Measurements from ENCODE around the gene PEX16.

PEX16 gene

DNA sequence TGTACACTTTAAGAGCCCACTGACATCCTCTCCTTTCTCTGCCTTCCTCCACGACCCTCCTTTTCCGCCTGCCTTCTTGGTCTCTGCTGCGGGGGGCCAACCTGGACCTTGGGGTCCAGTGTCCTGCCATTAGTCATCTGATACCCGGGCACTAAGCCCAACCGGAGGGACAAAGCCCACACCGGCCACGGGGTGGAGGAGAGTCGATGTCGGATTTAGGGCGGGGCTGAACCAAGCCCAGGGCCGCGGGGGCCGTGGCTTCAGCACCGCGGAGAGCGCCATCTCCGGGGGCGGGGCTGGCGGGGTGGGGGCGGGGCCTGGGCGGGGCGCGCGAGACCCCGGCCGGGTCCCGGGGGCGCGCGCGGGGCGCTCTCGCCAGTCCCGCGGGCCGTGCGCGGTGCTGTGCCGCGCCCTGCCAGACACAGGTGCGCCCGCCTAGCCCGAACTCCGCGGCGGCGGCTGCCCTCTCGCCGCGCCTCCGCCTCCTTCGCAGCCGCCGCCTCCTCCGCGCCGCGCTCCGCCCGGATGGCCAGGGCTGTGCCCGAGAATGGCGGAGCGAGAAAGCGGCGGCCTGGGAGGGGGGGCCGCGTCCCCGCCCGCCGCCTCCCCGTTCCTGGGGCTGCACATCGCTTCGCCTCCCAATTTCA is 32.3 kb downstream of the PEX16 start, which contains the start of gene MAPK8IP1:
Gene MAPK8IP1, plus strand, starts transcription at position 378 of the 647 bp plus-strand sequence. Its CDS starts 170 bp downstream, at position 548.
- no peaks in the 10 kb centered on the region for H3K9me3 ChIP-seq (ENCODE audit: control insufficient read depth in 2 of 2, low read length in 2 of 2)
- H3K9ac ChIP-seq (ENCODE audit: low read length in 2 of 2) = no peak within 1 kb of the TSS
- peaks cover 34% of the 10 kb centered on the region for H3K4me1 ChIP-seq (ENCODE audit: control insufficient read depth, insufficient read depth, low read length)
- H3K27ac ChIP-seq (ENCODE audit: low read length) = no peak within 1 kb of the TSS
- peak within 1 kb of the TSS; percentile 34 to 59 for H3K4me3 ChIP-seq (ENCODE audit: low read length in 2 of 2)
- H3K36me3 ChIP-seq (ENCODE audit: control insufficient read depth in 2 of 2, insufficient read depth in 2 of 2, low read length in 2 of 2) = peaks cover 13 to 22% of the 10 kb centered on the region in 2 donors
- no peaks in the 10 kb centered on the region for H3K27me3 ChIP-seq (ENCODE audit: control insufficient read depth in 1 of 2, insufficient read depth in 2 of 2, low read length in 2 of 2)

DNA sequence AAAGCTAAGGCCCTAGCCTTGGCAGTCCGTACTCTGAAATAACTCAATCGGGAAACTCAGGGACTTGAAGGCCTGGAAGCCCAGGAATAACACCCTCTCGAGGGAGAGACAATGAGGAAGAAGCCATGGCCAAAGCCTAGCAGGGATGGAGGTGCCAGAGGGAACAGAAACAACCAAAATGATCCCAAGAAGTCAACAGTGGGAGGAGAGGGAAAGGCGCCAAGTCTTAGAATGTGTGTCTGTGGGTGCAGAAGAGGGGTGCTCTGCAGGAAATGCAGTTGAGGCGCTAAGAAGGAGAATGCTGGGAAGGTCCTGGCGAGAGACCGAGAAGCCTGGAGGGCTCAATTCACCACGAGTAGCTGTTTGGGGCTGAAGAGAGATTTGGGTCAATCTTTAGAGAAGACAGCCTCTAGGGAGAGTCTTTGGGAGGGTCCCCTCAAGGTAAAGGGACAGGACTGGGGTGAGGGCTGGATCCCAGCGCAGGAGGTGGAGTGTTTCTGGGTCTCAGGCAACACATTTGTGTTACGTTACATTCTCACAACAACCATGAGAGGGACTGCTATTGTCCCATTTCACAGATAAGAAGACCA is 33.0 kb downstream of the PEX16 start:
- H3K9me3 ChIP-seq (ENCODE audit: control insufficient read depth in 2 of 2, low read length in 2 of 2) = no peaks in the 10 kb centered on the region
- H3K27ac ChIP-seq (ENCODE audit: low read length) = no peak overlapping the region
- peaks cover 38% of the 10 kb centered on the region for H3K4me1 ChIP-seq (ENCODE audit: control insufficient read depth, insufficient read depth, low read length)
- H3K9ac ChIP-seq (ENCODE audit: low read length in 2 of 2) = no peak overlapping the region
- H3K36me3 ChIP-seq (ENCODE audit: control insufficient read depth in 2 of 2, insufficient read depth in 2 of 2, low read length in 2 of 2) = peaks cover 13 to 28% of the 10 kb centered on the region in 2 donors
- no peaks in the 10 kb centered on the region for H3K27me3 ChIP-seq (ENCODE audit: control insufficient read depth in 1 of 2, insufficient read depth in 2 of 2, low read length in 2 of 2)
- peak overlapping the region in 1 of 2 donors; percentile 58 for H3K4me3 ChIP-seq (ENCODE audit: low read length in 2 of 2)

DNA sequence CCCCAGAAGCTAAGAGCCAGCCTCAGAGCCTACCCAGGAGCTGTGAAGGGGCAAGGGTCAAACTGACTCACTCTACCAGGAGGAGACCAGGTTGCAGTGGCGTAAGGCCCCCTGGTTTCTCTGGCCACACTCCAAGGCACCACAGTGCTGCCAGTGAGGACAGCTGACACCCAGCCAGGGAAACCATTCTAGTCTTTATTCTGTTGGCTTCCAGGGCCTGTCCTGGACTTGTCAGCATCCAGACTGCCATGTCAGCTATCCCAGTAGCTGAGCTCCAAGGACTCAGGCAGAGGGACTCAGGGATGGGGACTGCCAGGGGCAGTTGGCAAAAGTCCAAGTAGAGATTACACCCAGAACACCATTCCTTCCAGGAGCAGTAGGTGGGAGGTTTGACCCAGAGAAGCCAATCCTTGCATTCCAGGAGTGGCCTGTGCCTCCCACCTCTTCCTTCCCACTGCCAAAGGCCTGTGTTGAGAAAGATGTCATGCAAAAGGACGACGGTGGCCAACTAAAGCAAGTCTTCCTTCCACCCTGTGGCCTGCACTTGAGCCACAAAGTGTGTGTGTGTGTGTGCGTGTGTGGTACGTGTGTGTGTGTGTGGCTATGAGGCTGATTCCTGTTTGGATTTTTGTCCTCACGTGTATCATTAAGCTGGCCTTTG is 35.8 kb downstream of the PEX16 start:
- H3K36me3 ChIP-seq (ENCODE audit: control insufficient read depth in 2 of 2, insufficient read depth in 2 of 2, low read length in 2 of 2) = peaks cover 28 to 43% of the 10 kb centered on the region in 2 donors
- no peaks in the 10 kb centered on the region for H3K27me3 ChIP-seq (ENCODE audit: control insufficient read depth in 1 of 2, insufficient read depth in 2 of 2, low read length in 2 of 2)
- H3K9me3 ChIP-seq (ENCODE audit: control insufficient read depth in 2 of 2, low read length in 2 of 2) = no peaks in the 10 kb centered on the region
- no peak overlapping the region for H3K9ac ChIP-seq (ENCODE audit: low read length in 2 of 2)
- H3K4me1 ChIP-seq (ENCODE audit: control insufficient read depth, insufficient read depth, low read length) = peaks cover 38% of the 10 kb centered on the region
- peak overlapping the region; percentile 49 for H3K27ac ChIP-seq (ENCODE audit: low read length)
- no peak overlapping the region for H3K4me3 ChIP-seq (ENCODE audit: low read length in 2 of 2)

DNA sequence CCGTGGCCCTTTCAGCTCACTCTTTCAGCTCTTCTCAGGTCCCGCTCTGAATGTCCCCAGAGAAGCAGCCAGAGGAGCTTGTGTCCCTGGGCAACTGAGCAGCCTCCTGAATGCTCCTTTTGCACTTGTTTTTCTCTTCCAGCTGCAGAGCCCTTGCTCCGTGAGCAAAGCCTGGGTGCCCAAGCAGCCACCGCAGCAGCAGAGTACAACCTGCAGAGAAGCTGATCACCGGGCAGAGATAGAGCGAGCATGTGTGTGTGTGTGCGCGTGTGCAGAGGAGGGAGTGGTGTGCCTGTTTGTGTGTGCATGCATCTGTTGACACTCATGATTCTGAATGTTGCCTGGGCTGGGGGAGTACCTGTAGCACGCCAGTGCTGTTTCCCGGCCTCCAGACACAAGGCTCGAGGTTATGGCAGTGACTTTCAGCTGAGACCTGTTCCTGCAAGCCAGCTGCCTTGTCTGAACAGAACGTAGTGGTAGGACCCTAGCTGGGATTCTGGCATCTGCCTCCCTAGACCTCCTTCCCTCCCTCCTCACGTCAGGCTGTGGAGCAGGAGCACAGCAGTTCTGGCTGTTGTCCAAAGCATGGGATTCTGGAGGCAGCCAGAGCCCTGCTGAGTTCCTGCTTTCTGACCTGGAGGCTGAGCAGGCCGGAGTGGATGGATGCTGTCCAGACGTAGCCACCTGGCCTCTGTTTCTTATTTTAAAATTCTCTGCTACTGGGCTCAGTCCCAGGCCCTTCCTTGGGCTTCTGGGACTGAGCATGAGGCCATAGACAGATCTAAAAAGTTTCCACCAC is 36.7 kb downstream of the PEX16 start:
- Histone ChIP-seq H3K4me3 (ENCODE audit: low read length in 2 of 2) (no peak overlapping the region), H3K4me1 (ENCODE audit: control insufficient read depth, insufficient read depth, low read length) (peaks cover 35% of the 10 kb centered on the region), H3K36me3 (ENCODE audit: control insufficient read depth in 2 of 2, insufficient read depth in 2 of 2, low read length in 2 of 2) (peaks cover 31 to 49% of the 10 kb centered on the region in 2 donors), H3K9ac (ENCODE audit: low read length in 2 of 2) (no peak overlapping the region), H3K27me3 (ENCODE audit: control insufficient read depth in 1 of 2, insufficient read depth in 2 of 2, low read length in 2 of 2) (no peaks in the 10 kb centered on the region), H3K9me3 (ENCODE audit: control insufficient read depth in 2 of 2, low read length in 2 of 2) (no peaks in the 10 kb centered on the region), H3K27ac (ENCODE audit: low read length) (peak overlapping the region; percentile 49)

DNA sequence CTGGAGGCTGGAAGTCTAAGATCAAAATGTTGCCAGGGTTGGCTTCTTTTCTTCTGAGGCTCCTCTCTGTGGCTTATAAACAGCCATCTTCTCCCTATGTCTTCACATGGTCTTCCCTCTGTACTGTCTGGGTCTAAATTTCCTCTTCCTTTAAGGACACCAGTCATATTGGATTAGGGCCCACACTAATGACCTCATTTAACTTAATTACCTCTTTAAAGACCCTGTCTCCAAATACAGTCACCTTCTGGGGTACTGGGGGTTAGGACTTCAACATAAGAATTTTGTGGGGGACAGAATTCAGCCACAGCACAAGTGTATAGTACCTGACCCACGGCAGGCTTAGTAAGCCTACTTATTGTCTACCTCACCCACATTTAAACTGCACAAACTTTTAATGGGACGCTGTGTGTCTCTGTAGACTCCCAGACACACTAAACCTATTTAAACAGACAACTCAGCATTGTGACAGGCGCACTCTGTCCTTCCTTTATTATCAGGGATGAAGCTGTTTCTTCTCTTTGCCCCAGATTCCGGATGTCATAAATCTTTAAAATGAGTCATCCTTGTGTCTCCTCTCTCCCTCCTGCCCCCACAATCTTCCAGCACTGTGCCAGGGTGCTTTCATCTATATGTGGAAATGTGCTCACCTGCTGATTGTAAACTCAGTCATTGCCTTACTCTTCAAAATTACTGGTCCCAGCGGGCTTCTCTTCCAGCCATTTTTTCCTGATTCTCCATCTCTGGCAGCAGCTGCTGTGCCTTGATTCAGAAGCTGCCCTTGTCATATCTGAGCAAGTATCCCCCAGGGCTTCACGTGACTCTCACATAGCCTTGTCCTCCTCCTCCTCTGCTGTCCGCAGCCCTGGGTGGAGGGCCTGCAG is 37.6 kb downstream of the PEX16 start:
- H3K4me1 ChIP-seq (ENCODE audit: control insufficient read depth, insufficient read depth, low read length) = peaks cover 28% of the 10 kb centered on the region
- H3K36me3 ChIP-seq (ENCODE audit: control insufficient read depth in 2 of 2, insufficient read depth in 2 of 2, low read length in 2 of 2) = peaks cover 40 to 56% of the 10 kb centered on the region in 2 donors
- H3K9me3 ChIP-seq (ENCODE audit: control insufficient read depth in 2 of 2, low read length in 2 of 2) = no peaks in the 10 kb centered on the region
- H3K27me3 ChIP-seq (ENCODE audit: control insufficient read depth in 1 of 2, insufficient read depth in 2 of 2, low read length in 2 of 2) = no peaks in the 10 kb centered on the region
- H3K9ac ChIP-seq (ENCODE audit: low read length in 2 of 2) = no peak overlapping the region
- H3K27ac ChIP-seq (ENCODE audit: low read length) = peak overlapping the region; percentile 49
- no peak overlapping the region for H3K4me3 ChIP-seq (ENCODE audit: low read length in 2 of 2)

DNA sequence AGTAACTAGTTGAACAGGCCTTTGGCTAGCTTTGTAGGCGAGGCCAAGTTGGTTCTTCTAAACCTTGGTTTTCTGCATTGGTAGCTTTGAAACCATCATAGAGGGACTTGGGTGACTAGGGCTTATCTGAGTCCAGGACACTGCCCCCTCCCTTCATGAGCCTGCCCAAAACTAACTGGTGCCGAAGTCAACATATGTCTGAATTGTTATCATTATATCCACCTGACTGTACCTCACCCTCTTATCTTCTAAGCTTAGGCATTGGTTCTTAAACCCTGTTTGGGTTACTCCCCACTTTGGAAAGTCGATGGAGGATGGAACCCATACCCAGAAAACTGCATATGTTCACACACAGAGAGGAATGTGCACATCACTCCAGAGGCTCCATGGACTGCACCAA is 39.8 kb downstream of the PEX16 start:
- Histone ChIP-seq H3K4me1 (ENCODE audit: control insufficient read depth, insufficient read depth, low read length) (peaks cover 27% of the 10 kb centered on the region), H3K27ac (ENCODE audit: low read length) (no peak overlapping the region), H3K9me3 (ENCODE audit: control insufficient read depth in 2 of 2, low read length in 2 of 2) (no peaks in the 10 kb centered on the region), H3K9ac (ENCODE audit: low read length in 2 of 2) (no peak overlapping the region), H3K4me3 (ENCODE audit: low read length in 2 of 2) (no peak overlapping the region), H3K27me3 (ENCODE audit: control insufficient read depth in 1 of 2, insufficient read depth in 2 of 2, low read length in 2 of 2) (no peaks in the 10 kb centered on the region), H3K36me3 (ENCODE audit: control insufficient read depth in 2 of 2, insufficient read depth in 2 of 2, low read length in 2 of 2) (peaks cover 54 to 64% of the 10 kb centered on the region in 2 donors)

DNA sequence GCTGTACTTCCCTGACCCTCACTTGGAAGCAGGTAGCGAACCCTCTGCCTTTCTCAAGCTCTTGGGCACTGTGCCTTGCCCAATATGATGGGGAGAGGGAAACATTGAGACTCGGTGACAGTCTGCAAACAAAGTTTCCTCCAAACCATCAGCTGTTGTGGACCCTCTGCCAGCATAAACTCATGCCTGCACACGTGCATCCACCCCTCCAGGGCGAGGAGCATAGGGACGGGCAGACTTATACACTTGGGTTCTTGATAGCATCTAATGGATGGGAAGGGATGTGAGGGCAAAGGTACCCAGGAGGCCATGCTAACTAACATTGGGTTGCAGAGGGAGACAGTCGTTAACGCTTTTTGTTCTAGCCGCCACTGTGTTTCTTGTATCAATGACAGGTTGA is 40.5 kb downstream of the PEX16 start:
- peaks cover 25% of the 10 kb centered on the region for H3K4me1 ChIP-seq (ENCODE audit: control insufficient read depth, insufficient read depth, low read length)
- H3K36me3 ChIP-seq (ENCODE audit: control insufficient read depth in 2 of 2, insufficient read depth in 2 of 2, low read length in 2 of 2) = peaks cover 52 to 62% of the 10 kb centered on the region in 2 donors
- no peak overlapping the region for H3K9ac ChIP-seq (ENCODE audit: low read length in 2 of 2)
- no peak overlapping the region for H3K4me3 ChIP-seq (ENCODE audit: low read length in 2 of 2)
- H3K27ac ChIP-seq (ENCODE audit: low read length) = no peak overlapping the region
- no peaks in the 10 kb centered on the region for H3K27me3 ChIP-seq (ENCODE audit: control insufficient read depth in 1 of 2, insufficient read depth in 2 of 2, low read length in 2 of 2)
- no peaks in the 10 kb centered on the region for H3K9me3 ChIP-seq (ENCODE audit: control insufficient read depth in 2 of 2, low read length in 2 of 2)

DNA sequence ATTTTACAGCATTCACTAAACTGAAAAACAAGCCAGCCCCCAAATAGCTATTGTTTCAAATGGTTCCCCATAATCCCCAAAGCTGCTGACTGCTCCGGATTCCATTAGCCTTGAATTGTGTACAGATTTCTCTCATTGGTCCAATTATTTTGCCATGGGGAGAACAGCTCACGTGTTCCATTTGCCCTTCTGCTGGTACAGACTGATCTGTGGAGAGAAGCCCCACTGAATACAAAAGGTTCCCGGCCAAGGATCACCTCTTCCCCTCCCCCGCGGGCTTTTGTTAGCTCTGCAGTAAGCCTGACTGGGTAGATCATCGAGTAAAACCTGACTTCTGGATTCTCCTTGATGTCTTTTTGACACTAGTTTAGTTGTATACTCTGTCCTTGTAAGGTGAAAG is 41.3 kb downstream of the PEX16 start:
- H3K4me3 ChIP-seq (ENCODE audit: low read length in 2 of 2) = no peak overlapping the region
- H3K9me3 ChIP-seq (ENCODE audit: control insufficient read depth in 2 of 2, low read length in 2 of 2) = no peaks in the 10 kb centered on the region
- H3K36me3 ChIP-seq (ENCODE audit: control insufficient read depth in 2 of 2, insufficient read depth in 2 of 2, low read length in 2 of 2) = peaks cover 56 to 65% of the 10 kb centered on the region in 2 donors
- no peaks in the 10 kb centered on the region for H3K27me3 ChIP-seq (ENCODE audit: control insufficient read depth in 1 of 2, insufficient read depth in 2 of 2, low read length in 2 of 2)
- peaks cover 16% of the 10 kb centered on the region for H3K4me1 ChIP-seq (ENCODE audit: control insufficient read depth, insufficient read depth, low read length)
- no peak overlapping the region for H3K9ac ChIP-seq (ENCODE audit: low read length in 2 of 2)
- no peak overlapping the region for H3K27ac ChIP-seq (ENCODE audit: low read length)

DNA sequence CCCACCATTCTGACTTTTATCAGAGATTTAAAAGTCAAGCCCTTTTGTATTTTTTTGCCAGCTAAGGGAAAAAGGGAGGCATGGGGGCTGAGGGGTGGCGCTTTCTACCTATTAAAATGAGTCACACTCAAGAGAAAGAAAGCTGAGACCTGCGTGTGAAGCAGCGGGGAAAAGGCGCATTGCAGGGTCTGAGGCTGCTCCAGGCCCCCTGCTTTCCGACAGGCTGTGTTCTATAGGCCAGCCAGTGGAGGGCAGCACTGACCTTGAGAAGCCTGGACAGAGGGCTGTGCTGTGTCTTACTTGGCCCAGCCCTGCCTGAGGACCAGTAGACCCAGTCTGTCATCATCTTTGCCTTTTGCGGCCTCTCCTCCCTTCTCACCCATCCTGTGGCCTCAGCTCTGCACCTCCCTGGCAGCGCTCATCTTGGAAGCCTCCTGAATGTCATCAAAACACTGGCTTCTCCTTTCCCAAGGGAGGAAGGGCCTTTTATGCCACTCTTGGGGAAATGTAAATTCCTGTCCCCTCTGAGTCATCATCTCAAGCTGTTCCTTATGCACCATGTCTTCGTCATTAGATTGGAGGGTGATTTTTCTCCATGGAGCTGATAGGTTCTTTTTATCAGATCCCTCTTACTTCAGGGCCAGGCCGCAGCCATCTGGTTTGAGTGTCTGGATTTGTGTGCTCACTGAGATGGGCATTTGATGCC is 44.9 kb downstream of the PEX16 start:
- Histone ChIP-seq H3K36me3 (ENCODE audit: control insufficient read depth in 2 of 2, insufficient read depth in 2 of 2, low read length in 2 of 2) (peaks cover 78 to 81% of the 10 kb centered on the region in 2 donors), H3K4me1 (ENCODE audit: control insufficient read depth, insufficient read depth, low read length) (peaks cover 4% of the 10 kb centered on the region), H3K4me3 (ENCODE audit: low read length in 2 of 2) (no peak overlapping the region), H3K9ac (ENCODE audit: low read length in 2 of 2) (no peak overlapping the region), H3K27ac (ENCODE audit: low read length) (no peak overlapping the region), H3K9me3 (ENCODE audit: control insufficient read depth in 2 of 2, low read length in 2 of 2) (no peaks in the 10 kb centered on the region), H3K27me3 (ENCODE audit: control insufficient read depth in 1 of 2, insufficient read depth in 2 of 2, low read length in 2 of 2) (no peaks in the 10 kb centered on the region)

Measured in stomach smooth muscle (tissue), 2 donors.